PC-3 (cell line): Measurements from ENCODE around the gene SIPA1L3. TPM values are rescaled to one million over a fixed set of nuclear protein-coding genes. Genes with fewer than 3 reads are reported as not detected.

Source experiments
- ATAC-seq: fragments of 200-7000 bp; cut with Tn5 transposase; 2 replicates; pipeline ENCODE4 v1.9.1; 2020; ENCODE audit warnings: mild to moderate bottlenecking, moderate library complexity
- BruUV-seq: library from RNA; stranded (reverse); fragments of 400-500 nt; replicated peaks from 2 replicates; lab custom pipeline; 2021; lab: Mats Ljungman, UMichigan
- CTCF ChIA-PET: fragments of 300-600 bp; sonication (Branson Sonifier 250); formaldehyde crosslinking; loops from one replicate; lab custom pipeline; 2022; ENCODE audit warnings: antibody characterized with exemption; lab: Charles Lee
- POLR2A ChIA-PET: fragments of 300-600 bp; sonication (Branson Sonifier 250); formaldehyde crosslinking; loops from one replicate; lab custom pipeline; 2022; ENCODE audit warnings: antibody characterized with exemption; ENCODE audit not compliant: unreplicated experiment; lab: Charles Lee
- DNase-seq: peaks from one replicate; pipeline ENCODE4 v3.0.0-alpha.2; 2015
- H2AFZ ChIP-seq: fragments of 300-600 bp; sonication (generic); 2 replicates; pipeline ENCODE4 v1.6.0; 2016; ENCODE audit warnings: antibody characterized with exemption, low read length
- H3F3A ChIP-seq: fragments of 300-600 bp; sonication (generic); one replicate; pipeline ENCODE4 v1.6.0; 2017; ENCODE audit warnings: antibody characterized with exemption, low read length, control low read depth, mild to moderate bottlenecking; ENCODE audit not compliant: unreplicated experiment
- H3K27ac ChIP-seq: fragments of 300-600 bp; sonication (generic); 2 replicates; pipeline ENCODE4 v1.5.1; 2016; ENCODE audit warnings: mild to moderate bottlenecking, low read length
- H3K27me3 ChIP-seq: fragments of 300-600 bp; sonication (generic); 2 replicates; pipeline ENCODE4 v1.6.1; 2016; ENCODE audit warnings: low read length, mixed read lengths
- H3K36me3 ChIP-seq: fragments of 300-600 bp; sonication (generic); 2 replicates; pipeline ENCODE4 v1.6.1; 2016; ENCODE audit warnings: low read depth, mixed run types, low read length, mixed read lengths
- H3K4me1 ChIP-seq: fragments of 300-600 bp; sonication (generic); 2 replicates; pipeline ENCODE4 v1.5.1; 2016; ENCODE audit warnings: low read length; ENCODE audit not compliant: insufficient read depth
- H3K4me2 ChIP-seq: fragments of 300-600 bp; sonication (generic); 2 replicates; pipeline ENCODE4 v1.6.0; 2016; ENCODE audit warnings: low read length
- H3K4me3 ChIP-seq: fragments of 300-600 bp; sonication (generic); 2 replicates; pipeline ENCODE4 v1.5.1; 2016; ENCODE audit warnings: mild to moderate bottlenecking, low read length, mixed read lengths
- H3K79me2 ChIP-seq: fragments of 300-600 bp; sonication (generic); 2 replicates; pipeline ENCODE4 v1.6.1; 2017; ENCODE audit warnings: low read length, mixed read lengths
- H3K9ac ChIP-seq: fragments of 300-600 bp; sonication (generic); 2 replicates; pipeline ENCODE4 v1.6.0; 2016; ENCODE audit warnings: mild to moderate bottlenecking, low read length
- H3K9me2 ChIP-seq: fragments of 300-600 bp; sonication (generic); replicated peaks from 2 replicates; pipeline ENCODE4 v1.6.1; 2016; ENCODE audit warnings: mixed run types, low read length, mixed read lengths
- H3K9me3 ChIP-seq: fragments of 300-600 bp; sonication (generic); 2 replicates; pipeline ENCODE4 v1.6.1; 2016; ENCODE audit warnings: low read length, mixed read lengths
- H4K20me1 ChIP-seq: fragments of 300-600 bp; sonication (generic); 2 replicates; pipeline ENCODE4 v1.6.1; 2016; ENCODE audit warnings: low read length, mixed read lengths
- EZH2 ChIP-seq: fragments of 300-600 bp; sonication (generic); IDR thresholded peaks from one replicate; pipeline ENCODE4 v1.6.1; 2017; ENCODE audit warnings: antibody characterized with exemption, mild to moderate bottlenecking, low read length; ENCODE audit not compliant: unreplicated experiment
- EZH2phosphoT487 ChIP-seq: fragments of 300-600 bp; sonication (generic); IDR thresholded peaks from 2 replicates; pipeline ENCODE4 v1.6.1; 2018; ENCODE audit warnings: mild to moderate bottlenecking, antibody characterized with exemption, low read length, borderline replicate concordance
- intact Hi-C: fragments of 100-400 bp; cut with micrococcal nuclease; formaldehyde crosslinking; loops from 2 replicates; pipeline ENCODE4 v1.9.0; 2023
- total RNA-seq: library from RNA; depleted of rRNA; stranded (reverse); fragments of >200 nt; gene quantifications from 2 replicates; pipeline ENCODE4 v1.2.3, GENCODE V29; 2014
- TF ChIP-seq, protein P1 (sequence below): fragments of 300-600 bp; sonication (generic); conservative IDR thresholded peaks from 2 replicates; pipeline ENCODE4 v1.5.1; 2017; ENCODE audit warnings: antibody characterized with exemption, low read depth, mild to moderate bottlenecking, low read length

The SIPA1L3 gene
- total RNA-seq, 1 experiment from 2014 or later, result 38.7 TPM

- Histone ChIP-seq H3K36me3 (peaks cover 5% of the 10 kb centered on the region; the same call in 1 of the 2 replicates), H3K4me2 (no peak overlapping the region), H3K4me1 (peaks cover 7% of the 10 kb centered on the region), H3F3A (no peaks in the 10 kb centered on the region), H4K20me1 (no peaks in the 10 kb centered on the region), H3K9me3 (peaks cover 4% of the 10 kb centered on the region; the same call in 1 of the 2 replicates), H3K4me3 (no peak overlapping the region), H3K27ac (no peak overlapping the region), H3K9me2 (no peaks in the 10 kb centered on the region), H3K9ac (no peak overlapping the region), H3K79me2 (peaks cover 28% of the 10 kb centered on the region), H2AFZ (no peak overlapping the region), H3K27me3 (no peaks in the 10 kb centered on the region)
- POLR2A ChIA-PET, result no interaction called here
- TF ChIP-seq EZH2phosphoT487 (no peak), EZH2 (no peak)
- TF ChIP-seq, protein P1, sequence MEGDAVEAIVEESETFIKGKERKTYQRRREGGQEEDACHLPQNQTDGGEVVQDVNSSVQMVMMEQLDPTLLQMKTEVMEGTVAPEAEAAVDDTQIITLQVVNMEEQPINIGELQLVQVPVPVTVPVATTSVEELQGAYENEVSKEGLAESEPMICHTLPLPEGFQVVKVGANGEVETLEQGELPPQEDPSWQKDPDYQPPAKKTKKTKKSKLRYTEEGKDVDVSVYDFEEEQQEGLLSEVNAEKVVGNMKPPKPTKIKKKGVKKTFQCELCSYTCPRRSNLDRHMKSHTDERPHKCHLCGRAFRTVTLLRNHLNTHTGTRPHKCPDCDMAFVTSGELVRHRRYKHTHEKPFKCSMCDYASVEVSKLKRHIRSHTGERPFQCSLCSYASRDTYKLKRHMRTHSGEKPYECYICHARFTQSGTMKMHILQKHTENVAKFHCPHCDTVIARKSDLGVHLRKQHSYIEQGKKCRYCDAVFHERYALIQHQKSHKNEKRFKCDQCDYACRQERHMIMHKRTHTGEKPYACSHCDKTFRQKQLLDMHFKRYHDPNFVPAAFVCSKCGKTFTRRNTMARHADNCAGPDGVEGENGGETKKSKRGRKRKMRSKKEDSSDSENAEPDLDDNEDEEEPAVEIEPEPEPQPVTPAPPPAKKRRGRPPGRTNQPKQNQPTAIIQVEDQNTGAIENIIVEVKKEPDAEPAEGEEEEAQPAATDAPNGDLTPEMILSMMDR, result no peak
- no peak for ATAC-seq
- intact Hi-C loops, result no loop called here
- DNase-seq, result no peak
- no TSS peak for BruUV-seq
- CTCF ChIA-PET, result interaction anchor here (1.4 kb wide), 1 partner anchor 141 kb away, joined by 7 read pairs; no protein-coding TSS in a partner anchor
Measured at GRCh38 chr19:38043649-38044144, 136.7 kb downstream of the SIPA1L3 start.

GRCh38 chr19:38044267-38045111 lies 137.5 kb downstream of the SIPA1L3 start:
- H3K79me2 ChIP-seq, result peaks cover 28% of the 10 kb centered on the region
- CTCF ChIA-PET, result interaction anchor here (1.1 to 1.4 kb wide), 2 partner anchors 140 to 142 kb away, joined by 7 to 11 read pairs; no protein-coding TSS in a partner anchor
- no peak overlapping the region for H3K9ac ChIP-seq
- H3K4me2 ChIP-seq, result no peak overlapping the region
- H3K9me2 ChIP-seq, result no peaks in the 10 kb centered on the region
- POLR2A ChIA-PET, result no interaction called here
- peaks cover 7% of the 10 kb centered on the region for H3K4me1 ChIP-seq
- H3K27ac ChIP-seq, result no peak overlapping the region
- H3K4me3 ChIP-seq, result no peak overlapping the region
- no TSS peak for BruUV-seq
- no peaks in the 10 kb centered on the region for H4K20me1 ChIP-seq
- DNase-seq, result peak; percentile 13
- H3K36me3 ChIP-seq, result peaks cover 5% of the 10 kb centered on the region; the same call in 1 of the 2 replicates
- intact Hi-C loops, result no loop called here
- H2AFZ ChIP-seq, result no peak overlapping the region
- H3K27me3 ChIP-seq, result no peaks in the 10 kb centered on the region
- peaks cover 4% of the 10 kb centered on the region; the same call in 1 of the 2 replicates for H3K9me3 ChIP-seq
- no peak for TF ChIP-seq EZH2phosphoT487
- TF ChIP-seq, protein P1, result peak; percentile 47
- H3F3A ChIP-seq, result no peaks in the 10 kb centered on the region
- no peak for ATAC-seq
